DND-41 (cell line): ENCODE results near the gene VAV2.

Source experiments
- ATAC-seq: fragments of 200-7000 bp; cut with Tn5 transposase; 3 replicates; pipeline ENCODE4 v1.9.1; 2021; ENCODE audit warnings: low read depth; ENCODE audit not compliant: insufficient read depth
- DNase-seq: peaks from one replicate; pipeline ENCODE4 v3.0.0-alpha.2; 2020
- H2AFZ ChIP-seq: 2 replicates; pipeline ENCODE4 v1.6.0; 2012; ENCODE audit warnings: low read depth, low read length
- H3K27ac ChIP-seq: 2 replicates; pipeline ENCODE4 v1.5.1; 2012; ENCODE audit warnings: low read length, inconsistent platforms
- H3K27me3 ChIP-seq: fragments of 200-600 bp; sonication (generic); 2 replicates; pipeline ENCODE4 v1.6.0; 2012; ENCODE audit warnings: low read length, mild to moderate bottlenecking, inconsistent platforms; ENCODE audit not compliant: insufficient read depth, poor library complexity
- H3K36me3 ChIP-seq: 2 replicates; pipeline ENCODE4 v1.5.1; 2012; ENCODE audit warnings: low read length, inconsistent platforms; ENCODE audit not compliant: insufficient read depth
- H3K4me1 ChIP-seq: 2 replicates; pipeline ENCODE4 v1.5.1; 2012; ENCODE audit warnings: mild to moderate bottlenecking, low read length; ENCODE audit not compliant: insufficient read depth
- H3K4me2 ChIP-seq: 2 replicates; pipeline ENCODE4 v1.6.0; 2012; ENCODE audit warnings: mild to moderate bottlenecking, moderate library complexity, low read length, inconsistent platforms; ENCODE audit not compliant: insufficient read depth
- H3K4me3 ChIP-seq, 2 experiments: fragments of 200-600 bp in 1 of 2; shearing (Covaris generic) in 1 of 2; 2 replicates each; pipeline ENCODE4 v1.5.1; 2012 to 2016; ENCODE audit warnings: inconsistent platforms in 2 of 2, low read length in 2 of 2, mild to moderate bottlenecking in 2 of 2, low read depth in 1 of 2, moderate library complexity in 1 of 2
- H3K79me2 ChIP-seq: 2 replicates; pipeline ENCODE4 v1.6.0; 2012; ENCODE audit warnings: low read length, inconsistent platforms; ENCODE audit not compliant: insufficient read depth
- H3K9ac ChIP-seq: 2 replicates; pipeline ENCODE4 v1.6.0; 2012; ENCODE audit warnings: low read depth, mild to moderate bottlenecking, inconsistent platforms, low read length, moderate library complexity
- H3K9me3 ChIP-seq: 2 replicates; pipeline ENCODE4 v1.5.1; 2012; ENCODE audit warnings: low read length, moderate library complexity, mild to moderate bottlenecking, inconsistent platforms; ENCODE audit not compliant: insufficient read depth, severe bottlenecking
- H4K20me1 ChIP-seq: 2 replicates; pipeline ENCODE4 v1.6.0; 2012; ENCODE audit warnings: low read length; ENCODE audit not compliant: insufficient read depth
- EZH2 ChIP-seq: IDR thresholded peaks from 3 replicates; pipeline ENCODE4 v1.6.1; 2012; ENCODE audit warnings: borderline replicate concordance, low read depth, mild to moderate bottlenecking, moderate library complexity, low read length, inconsistent platforms; ENCODE audit not compliant: severe bottlenecking
- TF ChIP-seq, protein P1 (sequence below): IDR thresholded peaks from 2 replicates; pipeline ENCODE4 v1.5.1; 2012; ENCODE audit warnings: borderline replicate concordance, low read length, moderate library complexity, mild to moderate bottlenecking; ENCODE audit not compliant: poor library complexity, severe bottlenecking; ENCODE audit errors: extremely low read depth

The VAV2 gene

GRCh38 chr9:133815781-133816180 is 176.3 kb downstream of the VAV2 start:
- no peak for ATAC-seq
- DNase-seq, result no peak
- H2AFZ ChIP-seq, result no peak overlapping the region
- no peaks in the 10 kb centered on the region for H3K79me2 ChIP-seq
- no peak overlapping the region for H3K4me2 ChIP-seq
- no peak overlapping the region for H3K9ac ChIP-seq
- TF ChIP-seq EZH2, result no peak
- TF ChIP-seq, protein P1, sequence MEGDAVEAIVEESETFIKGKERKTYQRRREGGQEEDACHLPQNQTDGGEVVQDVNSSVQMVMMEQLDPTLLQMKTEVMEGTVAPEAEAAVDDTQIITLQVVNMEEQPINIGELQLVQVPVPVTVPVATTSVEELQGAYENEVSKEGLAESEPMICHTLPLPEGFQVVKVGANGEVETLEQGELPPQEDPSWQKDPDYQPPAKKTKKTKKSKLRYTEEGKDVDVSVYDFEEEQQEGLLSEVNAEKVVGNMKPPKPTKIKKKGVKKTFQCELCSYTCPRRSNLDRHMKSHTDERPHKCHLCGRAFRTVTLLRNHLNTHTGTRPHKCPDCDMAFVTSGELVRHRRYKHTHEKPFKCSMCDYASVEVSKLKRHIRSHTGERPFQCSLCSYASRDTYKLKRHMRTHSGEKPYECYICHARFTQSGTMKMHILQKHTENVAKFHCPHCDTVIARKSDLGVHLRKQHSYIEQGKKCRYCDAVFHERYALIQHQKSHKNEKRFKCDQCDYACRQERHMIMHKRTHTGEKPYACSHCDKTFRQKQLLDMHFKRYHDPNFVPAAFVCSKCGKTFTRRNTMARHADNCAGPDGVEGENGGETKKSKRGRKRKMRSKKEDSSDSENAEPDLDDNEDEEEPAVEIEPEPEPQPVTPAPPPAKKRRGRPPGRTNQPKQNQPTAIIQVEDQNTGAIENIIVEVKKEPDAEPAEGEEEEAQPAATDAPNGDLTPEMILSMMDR, result no peak
- no peaks in the 10 kb centered on the region for H3K4me1 ChIP-seq
- no peak overlapping the region for H3K4me3 ChIP-seq
- H3K27me3 ChIP-seq, result no peaks in the 10 kb centered on the region
- no peaks in the 10 kb centered on the region for H4K20me1 ChIP-seq
- no peaks in the 10 kb centered on the region for H3K36me3 ChIP-seq
- H3K9me3 ChIP-seq, result no peaks in the 10 kb centered on the region
- H3K27ac ChIP-seq, result no peak overlapping the region

GRCh38 chr9:133814586-133815208 is 177.4 kb downstream of the VAV2 start:
- H3K9ac ChIP-seq, result no peak overlapping the region
- H3K36me3 ChIP-seq, result no peaks in the 10 kb centered on the region
- no peaks in the 10 kb centered on the region for H3K9me3 ChIP-seq
- no peak overlapping the region for H3K27ac ChIP-seq
- DNase-seq (no peak), ATAC-seq (no peak)
- H3K27me3 ChIP-seq, result no peaks in the 10 kb centered on the region
- no peak overlapping the region for H3K4me3 ChIP-seq
- H2AFZ ChIP-seq, result no peak overlapping the region
- no peak for TF ChIP-seq EZH2
- TF ChIP-seq, protein P1, result no peak
- no peaks in the 10 kb centered on the region for H4K20me1 ChIP-seq
- no peak overlapping the region for H3K4me2 ChIP-seq
- no peaks in the 10 kb centered on the region for H3K4me1 ChIP-seq
- no peaks in the 10 kb centered on the region for H3K79me2 ChIP-seq

DNA sequence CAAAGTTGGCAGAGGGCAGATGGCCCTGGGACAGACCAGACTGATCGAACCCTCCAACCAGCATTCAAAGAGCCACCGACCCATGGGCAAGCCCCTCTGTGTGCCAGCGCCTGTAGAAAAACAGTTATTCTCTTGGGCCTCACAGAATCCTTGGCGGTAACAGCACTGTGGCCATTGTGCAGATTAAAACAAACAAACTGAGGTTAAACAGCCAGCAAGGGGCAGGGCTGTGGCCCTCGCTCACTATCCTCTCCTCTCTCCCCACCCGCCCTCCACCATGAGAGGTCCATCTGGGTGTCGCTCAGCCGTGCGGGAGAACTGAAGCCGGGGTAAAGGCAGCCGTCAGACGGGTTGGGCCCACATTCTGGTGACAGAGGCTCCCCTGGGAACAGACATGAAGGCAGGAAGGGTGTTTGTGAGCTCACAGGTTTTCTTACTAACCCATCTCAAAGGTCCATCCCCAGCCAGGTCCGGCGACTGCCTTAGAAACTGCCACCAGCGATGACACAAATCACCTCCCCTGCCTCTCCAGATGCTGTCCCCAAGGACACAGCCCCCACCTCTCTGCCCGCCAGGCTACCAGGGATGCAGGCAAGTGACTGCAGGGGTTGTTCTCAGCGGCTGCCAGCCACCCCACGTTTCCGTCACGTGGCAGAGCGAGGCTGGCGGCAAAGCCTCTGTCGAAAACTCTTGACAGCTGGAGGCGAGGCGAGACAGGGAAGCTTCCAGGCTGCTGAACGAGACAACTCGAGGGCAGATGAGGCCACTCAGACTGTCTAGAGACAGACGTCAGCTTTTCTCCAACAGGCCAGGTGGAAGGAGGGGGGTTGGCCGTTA is 178.2 kb downstream of the VAV2 start:
- no peaks in the 10 kb centered on the region for H4K20me1 ChIP-seq
- no peak overlapping the region for H2AFZ ChIP-seq
- DNase-seq (no peak), ATAC-seq (no peak)
- H3K36me3 ChIP-seq, result no peaks in the 10 kb centered on the region
- no peak for TF ChIP-seq EZH2
- TF ChIP-seq, protein P1, result no peak
- H3K9me3 ChIP-seq, result no peaks in the 10 kb centered on the region
- H3K4me1 ChIP-seq, result no peaks in the 10 kb centered on the region
- H3K4me2 ChIP-seq, result no peak overlapping the region
- H3K27me3 ChIP-seq, result no peaks in the 10 kb centered on the region
- H3K4me3 ChIP-seq, result no peak overlapping the region
- no peak overlapping the region for H3K9ac ChIP-seq
- no peak overlapping the region for H3K27ac ChIP-seq
- no peaks in the 10 kb centered on the region for H3K79me2 ChIP-seq
